Germinal center (tissue), 1 donor: ENCODE measurements around the gene GRB10.
"Not testable (repeated sequence)": the region's sequence is repeated elsewhere in the genome, so short reads cannot be mapped to it uniquely, and the experiment has no call there.

ENCODE experiments used
- DNase-seq: peaks from one replicate; pipeline ENCODE4 v3.0.0; 2012; ENCODE audit warnings: mixed read lengths, low spot score

GRB10 gene

GRCh38 chr7:50607524-50608125, 175.1 kb downstream of the GRB10 start:
- DNase-seq = no peak

- no peak for DNase-seq
Observed at GRCh38 chr7:50605059-50605458, 177.6 kb downstream of the GRB10 start.

- no peak for DNase-seq
Observed at GRCh38 chr7:50603287-50603686, 179.4 kb downstream of the GRB10 start.

DNA sequence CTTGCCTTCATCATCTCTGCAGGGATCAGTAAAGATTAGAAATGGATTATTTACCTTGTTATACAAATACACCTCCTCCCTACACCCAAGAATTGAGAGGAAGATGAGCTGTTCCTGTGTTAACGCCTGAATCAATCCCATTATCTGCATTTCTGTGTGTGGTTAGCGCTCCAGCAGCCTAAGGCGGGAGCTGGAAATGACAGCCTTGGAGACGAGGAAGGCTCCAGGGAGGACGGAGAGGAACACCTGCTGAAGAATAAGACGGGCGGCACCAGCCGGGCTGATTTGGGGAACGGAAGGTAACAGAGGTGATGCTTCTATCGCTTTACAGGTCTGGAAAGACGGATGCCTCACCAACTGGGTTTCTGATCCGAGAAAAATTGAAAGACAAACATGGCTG, 183.3 kb downstream of the GRB10 start:
- no peak for DNase-seq

DNA sequence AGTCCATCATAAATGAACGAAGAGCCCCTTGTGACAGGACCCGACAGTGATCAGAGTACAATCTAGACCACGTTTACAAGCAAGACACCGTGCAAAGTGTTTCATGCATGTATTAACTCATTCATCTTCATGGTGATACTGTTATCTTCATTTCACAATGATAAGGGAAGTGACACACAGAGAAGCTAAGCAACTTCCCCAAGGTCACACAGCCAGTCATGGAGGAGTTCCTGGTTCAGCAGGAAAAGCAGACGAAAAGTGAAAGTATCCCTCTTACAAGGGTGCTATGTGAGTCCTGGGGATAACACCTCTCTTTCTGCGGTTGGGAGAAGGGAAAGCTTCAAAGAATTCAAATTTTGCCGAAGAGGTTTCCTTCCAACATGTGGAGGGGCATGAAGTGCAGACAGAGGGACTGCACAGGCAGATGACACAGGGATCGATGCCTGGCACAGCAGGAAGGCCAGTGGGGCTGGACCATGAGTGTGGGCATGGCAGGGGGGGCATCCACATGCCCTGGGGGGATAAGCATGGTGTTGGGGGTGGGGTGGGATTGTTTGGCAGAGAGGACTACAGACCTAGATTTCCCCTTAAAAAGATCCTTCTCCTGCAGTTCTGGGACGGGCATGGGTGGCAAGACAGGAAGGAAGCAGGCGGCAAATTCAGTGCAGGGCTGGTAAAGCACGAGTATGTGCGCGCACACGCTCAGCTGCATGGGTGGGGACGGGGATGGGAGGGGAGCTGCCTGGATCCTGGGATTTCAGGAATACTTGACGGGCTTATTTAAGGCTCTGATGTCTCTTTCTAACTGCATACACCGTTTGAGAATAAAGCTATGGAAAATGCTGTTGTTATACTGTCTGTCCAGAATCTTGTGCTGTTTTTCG, 184.0 kb downstream of the GRB10 start:
- no peak for DNase-seq

GRCh38 chr7:50596484-50596883, 186.2 kb downstream of the GRB10 start:
- DNase-seq = no peak

- no peak for DNase-seq
Observed at GRCh38 chr7:50595491-50596102, 187.1 kb downstream of the GRB10 start.

- no peak for DNase-seq
Observed at GRCh38 chr7:50594734-50595485, 187.8 kb downstream of the GRB10 start.

DNA sequence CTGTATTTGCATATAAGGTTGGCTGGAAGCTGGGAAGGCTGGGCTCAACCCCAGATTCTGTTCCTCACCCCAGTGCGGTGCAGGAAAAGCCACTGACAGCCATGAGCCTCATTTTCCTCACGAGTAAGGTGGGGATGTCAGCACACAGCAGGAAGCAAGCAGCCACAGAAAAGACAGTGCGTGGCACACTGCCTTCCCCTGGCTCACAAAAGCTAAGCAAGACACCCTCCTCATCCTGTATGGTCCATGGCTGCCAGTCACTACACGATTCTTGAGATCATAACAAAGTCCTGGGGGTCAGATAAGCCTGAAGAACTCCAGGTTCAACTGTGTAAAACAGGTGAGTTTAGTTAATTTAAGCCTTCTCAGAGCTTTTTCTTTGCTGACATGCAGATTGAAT, 188.6 kb downstream of the GRB10 start:
- DNase-seq = no peak

DNA sequence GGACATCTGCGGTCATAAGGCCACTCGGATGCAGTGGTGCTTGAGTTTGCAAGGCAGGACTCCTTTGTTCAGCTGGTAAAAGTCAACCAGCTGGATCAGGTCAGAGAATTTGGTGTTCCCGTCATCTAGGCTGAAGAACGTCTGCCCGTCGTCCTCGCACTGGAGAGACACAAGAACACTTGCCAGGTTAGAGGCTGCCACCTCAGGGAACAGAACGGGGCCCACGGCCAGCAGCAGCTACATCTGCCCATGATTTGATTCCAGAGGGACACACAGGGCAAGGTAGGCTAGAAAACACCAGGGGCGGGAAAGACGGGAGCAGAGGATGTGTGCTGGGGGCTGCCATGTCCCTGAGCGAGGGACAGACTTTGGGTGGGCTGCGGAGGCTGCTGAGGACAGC, 189.8 kb downstream of the GRB10 start:
- no peak for DNase-seq

- DNase-seq = no peak
Observed at GRCh38 chr7:50591480-50592438, 190.9 kb downstream of the GRB10 start.

DNA sequence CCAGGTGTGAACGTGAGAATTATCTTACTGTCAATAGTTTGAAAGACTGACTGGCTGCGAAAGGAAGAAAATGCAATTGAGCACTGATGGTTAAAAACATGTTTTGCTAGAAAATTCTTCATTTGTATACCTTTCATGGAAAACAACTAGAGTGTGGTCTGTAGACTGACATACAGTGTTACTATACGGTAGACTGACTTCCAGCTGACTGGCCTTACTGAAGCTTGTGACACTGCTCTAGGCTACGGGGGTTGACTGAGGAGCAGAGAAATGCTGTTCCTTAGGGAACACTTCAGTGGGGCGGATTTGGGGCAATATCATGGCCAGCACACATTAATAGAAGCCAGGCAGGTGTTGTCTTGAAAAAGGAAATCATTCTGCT, 191.6 kb downstream of the GRB10 start:
- no peak for DNase-seq

- DNase-seq = no peak
Observed at GRCh38 chr7:50590535-50590934, 192.2 kb downstream of the GRB10 start.

GRCh38 chr7:50589364-50589763, 193.3 kb downstream of the GRB10 start:
- no peak for DNase-seq

- DNase-seq = no peak
Observed at GRCh38 chr7:50588937-50589336, 193.8 kb downstream of the GRB10 start.

DNA sequence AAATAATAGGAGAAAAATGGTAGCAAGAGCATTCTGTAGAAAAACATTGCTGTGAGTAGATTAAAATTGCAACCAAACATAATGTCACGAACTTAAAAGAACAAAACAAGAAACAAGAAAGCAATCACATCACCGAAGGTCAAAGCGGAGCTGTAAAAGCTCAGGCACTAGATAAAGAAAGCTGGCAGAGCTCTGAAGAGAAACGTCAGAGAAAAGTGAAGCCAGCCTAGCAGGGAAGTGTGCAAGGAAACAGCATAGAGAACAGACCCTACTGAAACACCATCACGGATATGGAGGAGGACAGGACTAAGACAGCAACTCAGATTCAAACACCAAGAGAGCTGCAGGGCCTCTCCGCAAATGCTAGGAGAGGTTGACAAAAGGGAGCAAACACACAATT, 195.0 kb downstream of the GRB10 start:
- no peak for DNase-seq

DNA sequence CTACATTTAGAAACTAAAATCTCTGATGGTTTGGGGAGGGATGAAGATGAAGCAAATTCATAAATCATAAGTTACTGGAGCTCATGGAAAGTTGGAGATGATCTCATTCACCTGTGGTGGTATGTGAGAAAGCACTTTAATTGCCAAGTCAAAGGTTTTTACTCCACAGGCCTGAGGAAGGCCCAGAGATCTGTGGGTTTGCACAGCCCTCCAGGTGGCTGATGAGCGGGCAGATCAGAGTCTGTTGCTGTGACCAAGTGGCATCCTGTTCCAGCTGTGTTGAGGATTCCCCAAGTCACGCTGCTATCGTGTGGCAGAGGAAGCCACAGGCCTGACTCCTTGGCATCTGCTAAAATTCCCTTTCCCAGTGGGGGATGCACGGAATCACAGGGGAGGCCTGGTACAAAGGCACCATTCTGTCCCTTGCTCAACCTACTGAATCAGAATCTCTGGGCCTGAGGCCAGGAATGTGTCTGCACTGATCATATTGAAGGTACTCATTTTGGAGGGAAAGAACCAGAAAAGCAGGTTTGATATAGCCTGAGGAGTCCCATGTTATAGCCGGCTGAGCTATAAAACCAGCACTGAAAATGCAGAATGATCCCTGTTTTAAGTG, 197.8 kb downstream of the GRB10 start:
- DNase-seq = no peak

GRCh38 chr7:50584386-50584785, 198.3 kb downstream of the GRB10 start:
- no peak for DNase-seq

DNA sequence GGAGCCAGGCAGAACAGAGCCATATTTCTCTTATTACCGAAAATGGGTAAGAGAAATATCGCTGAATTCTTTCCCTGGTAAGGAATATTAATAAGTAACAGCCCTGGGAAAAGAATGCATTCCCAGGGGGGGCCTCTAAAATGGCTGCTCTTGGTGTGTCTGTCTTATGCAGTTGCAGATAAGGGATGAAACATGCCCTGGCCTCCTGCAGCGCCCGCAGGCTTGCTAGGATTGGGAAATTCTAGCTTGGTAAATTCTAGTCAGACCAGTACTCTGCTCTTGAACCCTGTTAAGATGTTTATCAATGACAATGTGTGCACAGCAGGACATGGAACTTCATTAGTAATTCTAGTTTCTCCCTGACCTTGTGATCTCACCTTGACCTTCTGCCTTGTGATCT, 199.4 kb downstream of the GRB10 start:
- DNase-seq = not testable (repeated sequence)

GRCh38 chr7:50582271-50582670, 200.4 kb downstream of the GRB10 start:
- DNase-seq = not testable (repeated sequence)

- DNase-seq = not testable (repeated sequence)
Observed at GRCh38 chr7:50580666-50581065, 202.0 kb downstream of the GRB10 start.
